Measurements from ENCODE around the gene PRKD1. TPM values are rescaled to one million over a fixed set of nuclear protein-coding genes. Genes with fewer than 3 reads are reported as not detected.

Gene PRKD1
- total and polyA plus RNA-seq, 11 donors = 0.99 to 8.8 (median 3.6) TPM

DNA sequence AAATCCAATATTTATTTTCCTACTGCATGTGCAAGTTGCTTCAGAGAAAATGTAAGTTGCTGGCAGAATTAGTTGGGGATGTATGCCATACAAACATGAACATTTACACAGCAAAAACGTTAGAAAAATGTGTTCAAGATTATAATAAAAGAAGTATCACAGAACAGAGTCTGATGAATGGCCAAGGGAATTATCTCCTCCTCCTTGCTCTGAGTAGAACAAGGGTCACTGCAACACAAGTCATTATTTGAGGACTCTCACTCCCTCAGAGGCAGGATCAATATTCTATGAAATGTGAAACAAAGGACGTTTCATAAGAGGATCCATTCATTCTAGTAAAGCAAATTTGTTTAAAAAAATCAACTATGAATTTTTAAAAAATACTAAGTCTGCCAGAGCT lies 177.8 kb downstream of the PRKD1 start:
- Histone ChIP-seq H3K4me3 (no peak overlapping the region), H3K4me1 (peaks cover 0 to 26% (median 8%) of the 10 kb centered on the region in 12 donors), H3K27me3 (no peaks in the 10 kb centered on the region), H3K27ac (no peak overlapping the region), H3K36me3 (no peaks in the 10 kb centered on the region), H3K9me3 (peaks cover 0 to 4% (median 0%) of the 10 kb centered on the region in 12 donors)
- DNase-seq (no peak), ATAC-seq (no peak)
- 52 to 66% (median 62%) methylated on average over 2 of the region's 2 CpGs for WGBS, 4 donors
- no peak for TF ChIP-seq POLR2A (IDR thresholded peaks at IDR 0.05)
- TF ChIP-seq, protein P1, sequence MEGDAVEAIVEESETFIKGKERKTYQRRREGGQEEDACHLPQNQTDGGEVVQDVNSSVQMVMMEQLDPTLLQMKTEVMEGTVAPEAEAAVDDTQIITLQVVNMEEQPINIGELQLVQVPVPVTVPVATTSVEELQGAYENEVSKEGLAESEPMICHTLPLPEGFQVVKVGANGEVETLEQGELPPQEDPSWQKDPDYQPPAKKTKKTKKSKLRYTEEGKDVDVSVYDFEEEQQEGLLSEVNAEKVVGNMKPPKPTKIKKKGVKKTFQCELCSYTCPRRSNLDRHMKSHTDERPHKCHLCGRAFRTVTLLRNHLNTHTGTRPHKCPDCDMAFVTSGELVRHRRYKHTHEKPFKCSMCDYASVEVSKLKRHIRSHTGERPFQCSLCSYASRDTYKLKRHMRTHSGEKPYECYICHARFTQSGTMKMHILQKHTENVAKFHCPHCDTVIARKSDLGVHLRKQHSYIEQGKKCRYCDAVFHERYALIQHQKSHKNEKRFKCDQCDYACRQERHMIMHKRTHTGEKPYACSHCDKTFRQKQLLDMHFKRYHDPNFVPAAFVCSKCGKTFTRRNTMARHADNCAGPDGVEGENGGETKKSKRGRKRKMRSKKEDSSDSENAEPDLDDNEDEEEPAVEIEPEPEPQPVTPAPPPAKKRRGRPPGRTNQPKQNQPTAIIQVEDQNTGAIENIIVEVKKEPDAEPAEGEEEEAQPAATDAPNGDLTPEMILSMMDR (IDR thresholded peaks at IDR 0.05) = no peak
- intact Hi-C loops (cut with DNase I) = loop anchor here in 1 of 10 donors (10.0 kb wide), 1 partner anchor 175 kb away; the partner anchor contains the start of gene PRKD1

DNA sequence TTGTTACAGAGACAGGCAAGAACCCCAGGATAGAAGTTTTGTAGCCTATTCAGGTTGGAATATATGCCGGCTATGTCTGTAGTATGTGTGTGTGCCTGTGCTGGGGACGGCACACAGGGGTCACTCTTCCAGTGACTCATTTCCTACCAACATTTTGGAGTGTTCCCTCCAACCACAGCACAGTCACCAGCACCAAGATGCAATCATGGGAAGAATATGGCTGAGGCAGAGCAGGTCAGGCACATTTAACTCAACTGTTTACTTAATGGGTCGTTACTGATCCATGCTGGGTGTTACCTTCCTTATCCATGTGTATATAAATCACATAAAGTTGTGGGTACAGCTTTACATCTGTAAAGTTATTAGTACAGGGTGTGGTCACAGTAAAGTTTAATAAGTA lies 178.3 kb downstream of the PRKD1 start:
- H3K27me3 ChIP-seq = no peaks in the 10 kb centered on the region
- H3K4me1 ChIP-seq = peaks cover 0 to 31% (median 9%) of the 10 kb centered on the region in 12 donors
- peaks cover 0 to 4% (median 0%) of the 10 kb centered on the region in 12 donors for H3K9me3 ChIP-seq
- no peaks in the 10 kb centered on the region for H3K36me3 ChIP-seq
- no peak overlapping the region for H3K27ac ChIP-seq
- DNase-seq (no peak), ATAC-seq (no peak)
- 62 to 78% (median 63%) methylated on average over 3 of the region's 3 CpGs for WGBS, 4 donors
- intact Hi-C loops (cut with DNase I) = loop anchor here in 1 of 10 donors (10.0 kb wide), 1 partner anchor 175 kb away; the partner anchor contains the start of gene PRKD1
- TF ChIP-seq POLR2A (IDR thresholded peaks at IDR 0.05) = no peak
- no peak overlapping the region for H3K4me3 ChIP-seq

DNA sequence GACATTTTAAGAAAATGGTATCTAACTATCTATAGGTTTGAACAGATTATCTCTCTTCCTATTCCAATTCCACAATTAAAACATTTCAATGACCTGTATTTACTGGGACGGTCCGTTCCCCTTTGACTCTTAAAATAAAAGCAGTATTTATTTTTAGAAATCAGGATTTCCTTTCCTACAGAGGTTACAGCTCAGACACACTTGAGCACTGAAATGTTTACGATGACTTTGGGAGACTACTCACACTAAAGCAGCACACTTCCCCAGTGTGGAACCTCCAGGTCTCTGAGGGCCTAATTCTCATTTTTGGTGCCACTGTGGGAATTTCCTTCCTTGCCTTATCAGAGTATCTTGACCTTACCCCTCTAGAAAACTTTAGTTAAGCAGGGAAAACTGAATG lies 181.8 kb downstream of the PRKD1 start:
- Histone ChIP-seq H3K4me3 (no peak overlapping the region), H3K4me1 (peaks cover 4 to 63% (median 36%) of the 10 kb centered on the region in 12 donors), H3K36me3 (no peaks in the 10 kb centered on the region), H3K27ac (peak overlapping the region in 5 of 12 donors; percentile 13 to 64 (median 32)), H3K9me3 (no peaks in the 10 kb centered on the region), H3K27me3 (no peaks in the 10 kb centered on the region)
- 17 to 31% (median 20%) methylated on average over 3 of the region's 3 CpGs for WGBS, 4 donors
- intact Hi-C loops (cut with DNase I) = loop anchor here in 1 of 10 donors (10.0 kb wide), 1 partner anchor 179 kb away; the partner anchor contains the start of gene PRKD1
- no peak for TF ChIP-seq POLR2A (IDR thresholded peaks at IDR 0.05)
- TF ChIP-seq, protein P1 (IDR thresholded peaks at IDR 0.05) = no peak
- ATAC-seq (peak in 2 of 4 donors; percentile 39 to 41), DNase-seq (no peak)

DNA sequence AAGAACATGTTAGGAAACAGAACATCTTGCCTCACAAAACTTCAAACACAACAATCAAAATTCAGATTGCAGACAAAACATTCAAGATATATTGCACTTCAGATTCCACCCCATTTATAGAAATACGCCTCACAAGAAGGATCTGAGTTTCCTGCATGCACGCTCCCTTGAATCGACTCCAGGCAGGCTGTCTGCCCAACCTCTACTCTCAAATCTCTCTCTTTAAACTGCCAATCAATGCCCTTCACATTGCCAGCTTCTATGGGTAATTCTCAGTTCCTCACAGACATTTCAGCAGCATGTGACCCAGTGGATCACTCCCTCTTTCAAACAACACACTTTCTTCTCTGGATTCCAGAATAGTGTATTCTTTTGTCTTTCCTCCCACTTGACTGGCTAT lies 184.1 kb downstream of the PRKD1 start:
- peaks cover 4 to 65% (median 34%) of the 10 kb centered on the region in 12 donors for H3K4me1 ChIP-seq
- 21 to 40% (median 32%) methylated on average over 3 of the region's 3 CpGs for WGBS, 4 donors
- H3K4me3 ChIP-seq = no peak overlapping the region
- peak overlapping the region in 1 of 12 donors; percentile 32 for H3K27ac ChIP-seq
- DNase-seq (no peak), ATAC-seq (no peak)
- TF ChIP-seq, protein P1 (IDR thresholded peaks at IDR 0.05) = no peak
- TF ChIP-seq POLR2A (IDR thresholded peaks at IDR 0.05) = no peak
- intact Hi-C loops (cut with DNase I) = loop anchor here in 3 of 10 donors (5.0 to 10.0 kb wide), 2 partner anchors 181 to 184 kb away; partner anchors contain the start of gene PRKD1 (in 3 of the 3)
- no peaks in the 10 kb centered on the region for H3K9me3 ChIP-seq
- H3K36me3 ChIP-seq = no peaks in the 10 kb centered on the region
- H3K27me3 ChIP-seq = no peaks in the 10 kb centered on the region
